Gastrocnemius medialis (tissue), 4 donors: Measurements from ENCODE around the gene GPR158. TPM values are rescaled to one million over a fixed set of nuclear protein-coding genes. Genes with fewer than 3 reads are reported as not detected.

ENCODE experiments used
- ATAC-seq, 2 donors: fragments of 150-250 bp; one replicate each; pipeline ENCODE4 v1.9.1; 2016
- DNase-seq, 2 donors: peaks; one replicate each; pipeline ENCODE4 v3.0.0-alpha.2; 2019
- H3K27ac ChIP-seq, 4 donors: fragments of 200-600 bp; sonication (generic); 1 replicate in 1 of 4; 2 replicates in 3 of 4; pipeline ENCODE4 v1.5.1; 2016 to 2018; ENCODE audit warnings: mild to moderate bottlenecking in 2 of 4, moderate library complexity in 1 of 4
- H3K27me3 ChIP-seq, 3 donors: fragments of 200-600 bp; sonication (generic) in 2 of 3; 1 replicate in 1 of 3; 2 replicates in 2 of 3; pipeline versions ENCODE4 v1.5.1 to v1.6.0; 2016 to 2019; ENCODE audit warnings: mild to moderate bottlenecking in 1 of 3, moderate library complexity in 1 of 3
- H3K36me3 ChIP-seq, 2 donors: fragments of 200-600 bp; sonication (generic) in 1 of 2; one replicate each; pipeline ENCODE4 v1.5.1; 2017 to 2018
- H3K4me1 ChIP-seq, 2 donors: fragments of 200-600 bp; sonication (generic) in 1 of 2; one replicate each; pipeline ENCODE4 v1.5.1; 2016 to 2017; ENCODE audit warnings: mild to moderate bottlenecking in 2 of 2
- H3K4me3 ChIP-seq, 4 donors: fragments of 200-600 bp; sonication (generic) in 3 of 4; 1 replicate in 1 of 4; 2 replicates in 3 of 4; pipeline ENCODE4 v1.5.1; 2016 to 2019; ENCODE audit warnings: mild to moderate bottlenecking in 2 of 4
- H3K9me3 ChIP-seq, 3 donors: fragments of 200-600 bp; sonication (generic) in 2 of 3; 1 replicate in 1 of 3; 2 replicates in 2 of 3; pipeline ENCODE4 v1.5.1; 2016 to 2019
- CTCF ChIP-seq, 5 experiments: fragments of 450-650 bp in 3 of 5; fragments of 200-600 bp in 2 of 5; sonication (generic) in 2 of 5; IDR thresholded peaks in 4 of 5; conservative IDR thresholded peaks in 1 of 5; 1 replicate in 4 of 5; 2 replicates in 1 of 5; pipeline ENCODE4 v1.5.1; 2016 to 2019; ENCODE audit warnings: antibody characterized with exemption in 5 of 5, mild to moderate bottlenecking in 3 of 5, moderate library complexity in 3 of 5
- POLR2A ChIP-seq, 2 donors: fragments of 450-650 bp; IDR thresholded peaks; one replicate each; pipeline ENCODE4 v1.6.1; 2017; ENCODE audit warnings: antibody characterized with exemption in 2 of 2, mild to moderate bottlenecking in 2 of 2, moderate library complexity in 2 of 2
- in situ Hi-C, 4 donors: fragments of 200-750 bp; cut with MboI; loops; one replicate each; pipeline versions ENCODE4 v1.15.0 to v1.8.0; 2017; ENCODE audit warnings: low sequenced_read_pairs in 4 of 4
- intact Hi-C: fragments of 100-400 bp; cut with DNase I; formaldehyde crosslinking; loops from one replicate; pipeline ENCODE4 v1.15.1; 2023; ENCODE audit warnings: low total_unique reads
- total RNA-seq, 4 donors: library from RNA; depleted of rRNA; stranded (reverse); fragments of >200 nt; gene quantifications; one replicate each; pipeline versions ENCODE4 v1.1.0 to v1.2.3, GENCODE V29; 2016

GPR158 gene
- total RNA-seq: under 1 TPM in 1 of 4 donors, not detected in 3; 0.04 TPM

- intact Hi-C loops (no loop called here), in situ Hi-C loops (no loop called here)
- Histone ChIP-seq H3K4me3 (peak within 1 kb of the TSS; percentile 38 to 59 (median 48)), H3K27me3 (peaks cover 34 to 69% (median 46%) of the 10 kb centered on the region in 3 donors), H3K27ac (no peak within 1 kb of the TSS), H3K9me3 (no peaks in the 10 kb centered on the region), H3K4me1 (no peaks in the 10 kb centered on the region), H3K36me3 (no peaks in the 10 kb centered on the region)
- DNase-seq: peak; percentile 52 to 62
- peak; percentile 78 to 80 for ATAC-seq
- no peak for TF ChIP-seq CTCF (IDR thresholded peaks at IDR 0.05 in 4 of 5, conservative IDR thresholded peaks at IDR 0.05 in 1 of 5)
- TF ChIP-seq POLR2A (IDR thresholded peaks at IDR 0.05): peak in 1 of 2 donors; percentile 13
These were observed at the start of gene GPR158 for GRCh38 chr10:25174461-25175230. Gene GPR158, plus strand, starts transcription at chr10:25175001. Its CDS starts 420 bp downstream, at chr10:25175421.

- ATAC-seq (no peak), DNase-seq (no peak)
- Histone ChIP-seq H3K4me1 (no peaks in the 10 kb centered on the region), H3K4me3 (no peak overlapping the region), H3K27ac (no peak overlapping the region), H3K27me3 (no peaks in the 10 kb centered on the region), H3K9me3 (no peaks in the 10 kb centered on the region), H3K36me3 (no peaks in the 10 kb centered on the region)
- in situ Hi-C loops (no loop called here), intact Hi-C loops (no loop called here)
- TF ChIP-seq POLR2A (IDR thresholded peaks at IDR 0.05): no peak
- no peak for TF ChIP-seq CTCF (IDR thresholded peaks at IDR 0.05 in 4 of 5, conservative IDR thresholded peaks at IDR 0.05 in 1 of 5)
These were observed 49.6 kb upstream of the GPR158 start for GRCh38 chr10:25125201-25125611.

- Histone ChIP-seq H3K9me3 (no peaks in the 10 kb centered on the region), H3K4me3 (no peak overlapping the region), H3K27ac (no peak overlapping the region), H3K4me1 (no peaks in the 10 kb centered on the region), H3K27me3 (no peaks in the 10 kb centered on the region), H3K36me3 (no peaks in the 10 kb centered on the region)
- TF ChIP-seq CTCF (IDR thresholded peaks at IDR 0.05 in 4 of 5, conservative IDR thresholded peaks at IDR 0.05 in 1 of 5): no peak
- no peak for TF ChIP-seq POLR2A (IDR thresholded peaks at IDR 0.05)
- in situ Hi-C loops: no loop called here
- no peak for DNase-seq
- intact Hi-C loops: no loop called here
- no peak for ATAC-seq
These were observed 45.2 kb upstream of the GPR158 start for GRCh38 chr10:25129592-25129991.

GRCh38 chr10:25130906-25131305 is 43.9 kb upstream of the GPR158 start:
- DNase-seq: no peak
- H3K4me3 ChIP-seq: no peak overlapping the region
- in situ Hi-C loops: no loop called here
- TF ChIP-seq CTCF (IDR thresholded peaks at IDR 0.05 in 4 of 5, conservative IDR thresholded peaks at IDR 0.05 in 1 of 5) (no peak), POLR2A (IDR thresholded peaks at IDR 0.05) (no peak)
- ATAC-seq: no peak
- no peaks in the 10 kb centered on the region for H3K27me3 ChIP-seq
- H3K36me3 ChIP-seq: no peaks in the 10 kb centered on the region
- no peaks in the 10 kb centered on the region for H3K9me3 ChIP-seq
- no peak overlapping the region for H3K27ac ChIP-seq
- H3K4me1 ChIP-seq: no peaks in the 10 kb centered on the region
- intact Hi-C loops: no loop called here
